Activated CD8-positive, alpha-beta memory T cell treated with anti-CD3 and anti-CD28 coated beads for 48 hours (primary cell): Measurements from ENCODE around the gene CAPZB.

ENCODE experiments used
- DNase-seq, 3 experiments: peaks; one replicate each; pipeline ENCODE4 v3.0.0-alpha.2; 2020; ENCODE audit warnings: low read depth in 2 of 3, low spot score in 2 of 3

The CAPZB gene

GRCh38 chr1:19333587-19334354 lies 151.6 kb downstream of the CAPZB start:
- no peak for DNase-seq

- DNase-seq: no peak
Measured at GRCh38 chr1:19332832-19333231, 152.5 kb downstream of the CAPZB start.

GRCh38 chr1:19331262-19331878 lies 154.0 kb downstream of the CAPZB start:
- no peak for DNase-seq

GRCh38 chr1:19330449-19331135 lies 154.7 kb downstream of the CAPZB start:
- no peak for DNase-seq

- no peak for DNase-seq
Measured at GRCh38 chr1:19329611-19330010, 155.7 kb downstream of the CAPZB start.

GRCh38 chr1:19329188-19329587 lies 156.2 kb downstream of the CAPZB start:
- no peak for DNase-seq

- DNase-seq: no peak
Measured at GRCh38 chr1:19328486-19328885, 156.9 kb downstream of the CAPZB start.

GRCh38 chr1:19327736-19328135 lies 157.6 kb downstream of the CAPZB start:
- no peak for DNase-seq

- no peak for DNase-seq
Measured at GRCh38 chr1:19327301-19327700, 158.0 kb downstream of the CAPZB start.

GRCh38 chr1:19326748-19327065 lies 158.6 kb downstream of the CAPZB start:
- DNase-seq: no peak

GRCh38 chr1:19325958-19326747 lies 159.2 kb downstream of the CAPZB start:
- DNase-seq: no peak

- no peak for DNase-seq
Measured at GRCh38 chr1:19325368-19325957, 159.9 kb downstream of the CAPZB start.

GRCh38 chr1:19324665-19324990 lies 160.7 kb downstream of the CAPZB start:
- DNase-seq: no peak

- no peak for DNase-seq
Measured at GRCh38 chr1:19323987-19324664, 161.2 kb downstream of the CAPZB start.

GRCh38 chr1:19322481-19322880 lies 162.9 kb downstream of the CAPZB start:
- DNase-seq: no peak

- no peak for DNase-seq
Measured at GRCh38 chr1:19321071-19321470, 164.3 kb downstream of the CAPZB start.

GRCh38 chr1:19319196-19319595 lies 166.1 kb downstream of the CAPZB start:
- no peak for DNase-seq

- DNase-seq: no peak
Measured at GRCh38 chr1:19317126-19317910, 168.0 kb downstream of the CAPZB start.

GRCh38 chr1:19315378-19316198 lies 169.8 kb downstream of the CAPZB start:
- DNase-seq: no peak
